Keratinocyte (primary cell): ENCODE measurements around the gene MRPS23.

Experiments used
- EZH2 ChIP-seq: IDR thresholded peaks from one replicate; pipeline ENCODE4 v1.6.1; 2012; ENCODE audit warnings: inconsistent platforms, mild to moderate bottlenecking, low read length, moderate library complexity
- TF ChIP-seq, protein P1 (sequence below), 3 experiments: IDR thresholded peaks in 1 of 3; conservative IDR thresholded peaks in 1 of 3; optimal IDR thresholded peaks in 1 of 3; 2 replicates in 2 of 3; 3 replicates in 1 of 3; pipeline versions ENCODE3 to v1.5.1; 2011; ENCODE audit warnings: low read length in 3 of 3, mild to moderate bottlenecking in 3 of 3, moderate library complexity in 2 of 3, control low read depth in 1 of 3, inconsistent platforms in 1 of 3; ENCODE audit not compliant: insufficient read depth in 2 of 3; ENCODE audit errors: extremely low read depth in 1 of 3

DNA sequence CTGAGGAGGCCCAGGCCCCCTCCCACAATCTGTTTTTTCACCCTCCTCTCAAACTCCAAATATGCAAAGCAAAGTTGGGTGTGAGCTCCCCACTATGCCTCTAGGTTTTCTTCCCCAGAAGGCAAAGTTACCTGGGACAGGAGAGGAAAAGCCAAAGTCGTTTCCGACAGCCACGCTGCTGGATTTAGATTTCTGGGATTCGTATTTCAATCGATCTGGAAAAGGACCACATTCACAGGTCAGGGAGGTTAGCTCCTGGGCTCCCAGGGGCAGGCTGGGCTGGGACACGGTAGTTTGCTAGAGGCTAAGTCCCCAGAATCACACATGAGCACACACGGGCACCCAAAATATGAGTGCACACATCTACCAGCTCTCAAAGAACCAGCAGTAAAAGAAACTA, 21.3 kb upstream of the MRPS23 start:
- TF ChIP-seq, protein P1, sequence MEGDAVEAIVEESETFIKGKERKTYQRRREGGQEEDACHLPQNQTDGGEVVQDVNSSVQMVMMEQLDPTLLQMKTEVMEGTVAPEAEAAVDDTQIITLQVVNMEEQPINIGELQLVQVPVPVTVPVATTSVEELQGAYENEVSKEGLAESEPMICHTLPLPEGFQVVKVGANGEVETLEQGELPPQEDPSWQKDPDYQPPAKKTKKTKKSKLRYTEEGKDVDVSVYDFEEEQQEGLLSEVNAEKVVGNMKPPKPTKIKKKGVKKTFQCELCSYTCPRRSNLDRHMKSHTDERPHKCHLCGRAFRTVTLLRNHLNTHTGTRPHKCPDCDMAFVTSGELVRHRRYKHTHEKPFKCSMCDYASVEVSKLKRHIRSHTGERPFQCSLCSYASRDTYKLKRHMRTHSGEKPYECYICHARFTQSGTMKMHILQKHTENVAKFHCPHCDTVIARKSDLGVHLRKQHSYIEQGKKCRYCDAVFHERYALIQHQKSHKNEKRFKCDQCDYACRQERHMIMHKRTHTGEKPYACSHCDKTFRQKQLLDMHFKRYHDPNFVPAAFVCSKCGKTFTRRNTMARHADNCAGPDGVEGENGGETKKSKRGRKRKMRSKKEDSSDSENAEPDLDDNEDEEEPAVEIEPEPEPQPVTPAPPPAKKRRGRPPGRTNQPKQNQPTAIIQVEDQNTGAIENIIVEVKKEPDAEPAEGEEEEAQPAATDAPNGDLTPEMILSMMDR (optimal IDR thresholded peaks at IDR 0.05 in 1 of 3, IDR thresholded peaks at IDR 0.05 in 1 of 3, conservative IDR thresholded peaks at IDR 0.05 in 1 of 3; ENCODE audit: extremely low read depth in 1 of 3, insufficient read depth in 2 of 3, low read length in 3 of 3): no peak
- no peak for TF ChIP-seq EZH2
